Metanephros (tissue), 2 donors: ENCODE data around the gene SRGAP2B. TPM values are rescaled to one million over a fixed set of nuclear protein-coding genes. Genes with fewer than 3 reads are reported as not detected.

Experiments used
- small RNA-seq: library from RNA; depleted of rRNA; stranded (forward); fragments of <200 nt; gene quantifications from one replicate; pipeline ENCODE3, GENCODE V24; 2014; ENCODE audit warnings: low replicate concordance
- total RNA-seq: library from RNA; depleted of rRNA; stranded (reverse); fragments of >200 nt; gene quantifications from one replicate; pipeline ENCODE4 v1.2.3, GENCODE V29; 2014

SRGAP2B gene
- 40.8 TPM for total RNA-seq

GRCh38 chr1:145095284-145096057, at the start of gene SRGAP2B, which contains the start of gene FAM72D:
SRGAP2B (minus strand) TSS chr1:145095328; CDS start chr1:145092901, 2,427 bp downstream.
FAM72D (plus strand) TSS chr1:145095974; CDS start chr1:145096848, 874 bp downstream.

Small RNA genes lying within 50 kb of the gene (small RNA-seq; reads per million reads assigned to genes)
- gene AC242498.1 = not detected

Other genes starting within 250 kb of the SRGAP2B start
- 1.1 TPM for gene FAM72D, start 646 bp upstream of the SRGAP2B start, total RNA-seq
- not detected for gene PPIAL4D, start 146.8 kb upstream of the SRGAP2B start, total RNA-seq